DMS 273 (cell line): Measurements from ENCODE around the gene STIM2.
"Not testable (repeated sequence)": the region's sequence is repeated elsewhere in the genome, so short reads cannot be mapped to it uniquely, and the experiment has no call there.

Source experiments
- DNase-seq: peaks from one replicate; lab custom pipeline; 2025; ENCODE audit not compliant: unreplicated experiment; lab: John Stamatoyannopoulos, UW

The STIM2 gene

DNA sequence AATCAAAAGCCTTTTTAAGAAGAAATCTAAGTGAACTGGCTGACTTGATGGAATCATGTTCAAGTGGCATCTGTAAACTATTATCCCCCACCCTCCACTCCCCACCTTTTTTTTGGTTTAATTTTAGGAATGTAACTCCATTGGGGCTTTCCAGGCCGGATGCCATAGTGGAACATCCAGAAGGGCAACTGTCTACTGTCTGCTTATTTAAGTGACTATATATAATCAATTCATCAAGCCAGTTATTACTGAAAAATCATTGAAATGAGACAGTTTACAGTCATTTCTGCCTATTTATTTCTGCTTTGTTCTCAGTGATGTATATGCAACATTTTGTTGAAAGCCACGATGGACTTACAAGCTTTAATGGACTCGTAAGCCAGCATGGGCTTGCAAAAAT, 162.3 kb downstream of the STIM2 start:
- DNase-seq, result no peak

DNA sequence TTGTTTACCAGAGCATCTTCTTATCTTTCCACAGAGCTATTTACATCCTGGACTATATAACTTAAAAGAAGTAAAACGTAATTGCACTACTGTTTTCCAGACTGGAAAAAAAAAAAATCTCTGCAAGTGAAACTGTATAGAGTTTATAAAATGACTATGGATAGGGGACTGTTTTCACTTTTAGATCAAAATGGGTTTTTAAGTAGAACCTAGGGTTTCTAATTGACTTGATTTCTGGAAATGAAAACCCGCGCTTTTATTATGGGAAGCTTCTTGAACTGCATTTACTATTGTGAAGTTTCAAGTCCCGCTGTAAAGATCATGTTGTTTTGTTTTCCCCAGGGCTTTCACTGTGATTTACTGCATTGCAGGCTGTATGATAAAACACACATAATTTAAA, 162.7 kb downstream of the STIM2 start:
- DNase-seq, result no peak

DNA sequence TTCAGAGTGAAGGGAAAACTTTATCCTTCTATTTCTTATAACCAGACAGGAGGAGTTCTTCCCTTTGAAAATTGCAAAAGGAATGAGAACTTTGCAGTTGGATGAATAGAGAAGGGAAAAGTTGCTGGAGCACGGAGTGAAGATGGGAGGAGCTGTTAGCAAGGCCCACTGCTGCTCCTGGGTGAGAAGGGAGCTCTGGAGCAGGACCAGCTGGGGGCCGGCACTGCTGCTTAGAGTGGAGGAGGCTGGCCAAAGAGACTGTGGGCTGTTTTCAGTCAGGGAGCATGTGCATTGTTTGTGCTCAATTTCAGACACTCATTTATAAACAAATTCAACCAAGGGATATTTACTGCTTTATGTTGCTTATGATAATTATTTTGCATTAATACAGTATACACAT, 164.2 kb downstream of the STIM2 start:
- no peak for DNase-seq

DNA sequence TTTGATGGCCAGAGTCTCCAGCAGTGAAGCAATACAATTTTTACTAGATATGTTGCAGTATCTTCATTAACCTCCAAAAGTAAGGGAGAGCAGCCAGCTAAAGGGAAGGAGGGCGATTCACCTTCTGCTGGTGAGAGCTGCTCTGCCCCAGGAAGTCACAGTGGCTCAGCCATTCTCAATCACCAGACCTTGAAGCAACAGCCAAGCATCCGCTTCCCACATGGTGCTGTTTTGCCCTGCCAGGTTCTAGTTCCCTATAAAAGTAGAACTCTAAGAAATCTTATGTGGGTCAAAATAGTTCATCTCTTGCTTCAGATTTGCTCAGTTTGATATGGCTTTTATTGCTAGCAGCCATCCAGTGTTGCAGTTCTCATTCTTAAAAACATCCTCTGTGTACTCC, 166.8 kb downstream of the STIM2 start:
- no peak for DNase-seq

DNA sequence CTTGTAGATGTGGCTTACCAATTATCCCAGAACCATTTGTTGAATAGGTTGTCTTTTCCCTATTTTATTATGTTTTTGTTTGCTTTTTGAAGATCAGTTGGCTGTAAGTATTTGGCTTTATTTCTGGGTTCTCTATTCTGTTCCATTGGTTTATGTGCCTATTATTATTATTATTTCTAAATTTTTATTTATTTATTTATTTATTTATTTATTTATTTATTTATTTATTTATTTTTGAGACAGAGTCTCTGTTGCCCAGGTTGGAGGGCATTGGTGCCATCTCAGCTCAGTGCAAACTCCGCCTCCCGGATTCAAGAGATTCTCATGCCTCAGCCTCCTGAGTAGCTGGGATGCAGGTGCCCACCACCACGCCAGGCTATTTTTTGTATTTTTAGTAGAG, 174.5 kb downstream of the STIM2 start:
- not testable (repeated sequence) for DNase-seq

DNA sequence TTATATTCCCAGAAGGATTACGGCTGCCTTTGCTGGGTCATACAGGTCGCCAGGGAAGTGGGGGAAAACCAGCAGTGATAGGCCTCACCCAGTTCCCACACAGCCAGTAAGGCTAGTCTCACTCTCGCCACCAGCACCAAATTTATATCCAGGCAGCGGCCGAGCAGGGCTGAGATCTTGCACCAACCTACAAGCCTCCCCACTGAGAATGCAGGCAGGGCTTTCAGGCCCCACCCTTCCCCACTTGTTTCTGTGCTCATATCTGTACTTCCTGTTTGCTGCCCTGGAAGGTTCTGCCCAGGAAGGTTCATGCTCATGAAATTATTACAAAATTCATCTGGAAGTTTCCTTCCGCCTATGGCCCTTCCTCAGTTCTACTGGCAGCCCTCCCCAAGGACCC, 179.7 kb downstream of the STIM2 start:
- DNase-seq, result no peak

DNA sequence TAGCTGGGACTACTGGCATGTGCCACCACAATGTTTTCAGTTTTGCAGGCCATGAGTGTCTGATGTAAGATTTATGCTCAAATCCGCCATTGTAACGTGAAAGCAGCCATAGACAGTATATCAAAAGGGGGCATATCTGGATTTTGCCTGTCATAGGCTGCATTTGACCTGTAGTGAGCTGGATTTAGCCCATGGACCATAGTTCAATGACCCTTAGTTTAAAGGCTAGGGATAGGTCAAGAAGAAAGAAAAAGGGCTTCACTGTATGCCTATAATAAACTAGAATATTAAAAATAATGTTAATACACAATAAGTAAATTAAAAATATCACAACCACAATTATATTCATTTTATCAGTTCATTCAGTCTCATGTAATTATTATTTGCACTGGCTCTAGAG, 181.8 kb downstream of the STIM2 start:
- DNase-seq, result no peak

DNA sequence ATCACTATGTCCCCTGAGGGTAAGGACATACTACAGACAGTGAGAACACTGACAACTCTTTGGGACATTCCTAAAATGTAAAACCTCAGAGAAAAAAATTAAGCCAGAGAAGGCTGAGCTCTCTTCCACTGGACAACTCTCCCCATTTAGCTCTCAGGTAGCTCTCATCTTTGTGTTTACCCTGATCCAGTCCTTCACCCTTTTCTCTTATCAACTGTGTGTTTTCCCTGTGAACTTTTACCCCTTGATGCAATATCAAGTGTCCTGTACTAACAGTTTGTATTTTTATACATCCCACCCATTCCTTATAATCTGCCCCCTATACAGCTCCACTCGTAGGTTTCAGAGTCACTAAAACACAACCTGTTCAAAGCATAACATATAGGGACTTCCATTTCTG, 182.6 kb downstream of the STIM2 start:
- DNase-seq, result no peak

DNA sequence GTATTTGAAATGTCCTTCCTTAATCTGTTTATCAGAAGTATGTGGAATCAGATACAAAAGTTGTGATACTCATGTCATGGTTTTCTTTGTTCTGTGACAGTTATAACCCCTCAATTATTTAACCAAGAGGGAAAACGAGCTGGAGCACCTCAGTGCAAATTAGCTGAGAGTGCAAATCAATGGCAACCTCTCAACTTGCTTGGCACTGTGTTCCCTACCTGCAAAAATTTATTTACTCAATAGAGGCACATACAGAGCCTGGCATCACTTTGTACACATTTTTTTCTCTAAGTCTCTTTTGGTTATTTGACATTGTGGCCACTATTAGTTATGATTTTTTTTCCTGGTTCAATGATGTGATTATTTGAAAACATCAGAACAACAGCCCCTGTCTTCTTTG, 186.2 kb downstream of the STIM2 start:
- DNase-seq, result no peak

DNA sequence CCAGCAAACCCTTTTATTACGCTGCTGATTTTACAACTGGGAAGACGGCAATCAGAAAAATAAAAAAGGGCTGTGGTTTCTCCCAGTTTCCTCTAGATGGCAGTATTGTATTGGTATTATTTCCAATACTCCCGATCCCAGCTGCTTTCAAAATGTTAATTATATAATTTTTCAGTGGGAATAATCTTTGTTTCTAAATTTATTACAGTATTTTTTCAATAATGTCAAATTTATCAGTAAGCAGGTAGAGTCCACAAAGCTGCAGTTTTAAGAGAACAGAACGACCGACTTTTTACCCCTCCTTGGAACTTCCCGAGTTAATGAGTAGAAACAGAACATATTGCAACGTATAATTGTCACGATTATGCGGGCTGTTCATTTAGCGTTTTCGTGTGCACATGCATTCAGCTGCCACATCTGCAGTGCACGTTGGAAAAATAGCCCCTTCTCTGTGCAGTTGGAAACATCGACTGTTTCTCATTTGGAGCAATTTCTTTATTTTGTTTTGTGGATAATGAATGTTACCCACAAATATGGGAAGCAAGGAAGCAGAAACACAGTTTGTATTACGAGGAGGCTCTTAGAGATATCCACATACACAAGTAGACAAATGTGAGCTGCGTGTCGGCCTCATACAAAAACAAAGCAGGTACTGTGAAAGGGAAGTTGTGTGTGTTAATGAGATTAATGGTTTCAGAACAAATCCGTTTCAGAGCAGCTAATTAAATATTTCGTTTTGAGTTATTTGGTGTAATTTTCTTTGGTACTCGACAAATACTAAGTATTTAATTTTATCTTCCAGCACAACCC, 188.0 kb downstream of the STIM2 start:
- peak; percentile 50 for DNase-seq

DNA sequence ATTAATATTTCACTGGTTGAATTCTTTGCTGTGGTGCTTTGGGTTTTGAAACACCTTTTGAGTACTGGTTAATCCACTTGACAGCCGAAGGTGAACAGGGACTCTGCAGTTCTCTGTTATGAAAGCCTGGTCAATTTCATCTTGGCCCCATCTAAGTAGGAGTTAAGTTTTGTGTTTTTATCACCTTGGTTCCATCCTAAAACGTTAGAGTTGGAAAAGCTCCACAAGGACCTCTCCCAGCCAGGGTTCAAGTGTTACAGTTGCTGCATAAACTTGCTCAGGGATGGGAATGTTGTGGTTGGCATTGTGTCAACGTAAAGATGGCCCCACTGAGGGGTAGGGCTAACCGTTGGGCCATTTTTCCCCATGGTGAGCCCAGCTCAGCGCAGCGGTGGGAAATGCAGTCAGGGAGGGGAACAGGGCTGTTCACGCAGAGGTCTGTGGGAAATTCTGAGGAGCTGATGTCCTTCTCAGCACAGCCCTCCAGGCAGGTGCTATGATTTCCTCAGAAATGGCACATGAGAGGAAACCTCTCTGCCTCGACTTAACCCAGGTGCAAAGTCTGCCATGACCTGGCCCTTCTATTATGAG, 188.7 kb downstream of the STIM2 start:
- no peak for DNase-seq

DNA sequence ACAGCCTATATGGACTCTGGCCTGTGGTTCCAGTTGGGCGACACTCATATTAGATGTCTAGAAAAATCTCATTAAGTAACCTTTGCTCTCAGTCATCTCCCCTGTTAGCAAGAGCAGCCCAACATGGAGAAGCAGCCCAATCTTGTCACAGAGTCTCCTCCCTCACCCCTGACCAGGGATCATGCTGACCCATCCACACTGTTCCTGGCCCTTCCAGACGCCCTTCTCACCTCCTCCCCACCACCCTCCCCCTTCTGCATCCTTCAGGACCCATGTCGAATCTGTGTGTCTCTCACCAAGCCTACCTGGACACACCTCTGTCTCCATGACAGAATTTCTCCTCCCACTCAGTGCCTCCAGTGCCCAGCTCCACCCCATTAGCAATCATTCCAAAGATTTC, 190.1 kb downstream of the STIM2 start:
- DNase-seq, result no peak

DNA sequence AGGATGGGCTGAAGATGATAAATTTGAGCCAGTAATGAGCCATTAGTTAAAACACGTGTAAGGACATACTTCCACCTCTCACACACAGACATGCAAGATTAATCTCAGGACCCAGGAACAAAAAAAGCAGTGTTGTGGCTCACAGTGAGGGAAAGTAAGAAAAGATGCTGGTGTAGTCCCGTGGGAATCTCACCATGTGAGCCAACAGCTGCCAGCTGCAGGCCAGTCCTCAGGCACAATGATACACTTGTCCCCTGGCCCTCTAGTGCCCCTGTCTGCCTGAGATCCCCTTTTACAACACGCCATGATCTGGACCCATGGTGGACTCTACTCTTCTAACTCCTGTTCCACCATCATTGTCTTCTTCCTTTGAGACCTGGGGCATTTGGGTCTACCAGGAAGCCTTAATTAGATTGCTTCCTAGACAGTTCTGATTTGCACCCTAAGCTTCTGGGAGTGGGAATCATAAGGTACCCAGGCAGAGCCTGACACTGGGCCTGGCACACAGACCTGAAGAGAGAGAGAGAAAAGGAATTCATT, 194.7 kb downstream of the STIM2 start:
- no peak for DNase-seq

DNA sequence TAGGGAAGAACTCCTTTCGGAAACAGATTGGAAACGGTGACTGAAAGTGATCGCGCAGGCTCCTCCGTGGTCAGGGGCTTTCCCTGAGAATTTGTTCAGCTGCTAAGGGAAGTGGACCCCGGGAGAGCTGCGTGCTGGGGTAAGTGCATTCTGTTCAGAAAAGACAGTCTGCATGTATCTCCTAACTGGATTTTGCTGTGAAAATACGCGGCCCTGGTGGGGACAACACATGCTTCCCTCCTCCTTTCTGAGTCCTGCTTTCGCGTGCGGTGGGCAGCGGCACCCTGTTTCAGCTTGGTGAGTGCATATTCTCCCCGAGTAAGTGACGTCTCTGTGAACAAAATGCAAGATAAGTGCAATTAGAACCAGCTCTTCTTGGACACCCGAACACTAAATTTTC, 195.6 kb downstream of the STIM2 start:
- no peak for DNase-seq

DNA sequence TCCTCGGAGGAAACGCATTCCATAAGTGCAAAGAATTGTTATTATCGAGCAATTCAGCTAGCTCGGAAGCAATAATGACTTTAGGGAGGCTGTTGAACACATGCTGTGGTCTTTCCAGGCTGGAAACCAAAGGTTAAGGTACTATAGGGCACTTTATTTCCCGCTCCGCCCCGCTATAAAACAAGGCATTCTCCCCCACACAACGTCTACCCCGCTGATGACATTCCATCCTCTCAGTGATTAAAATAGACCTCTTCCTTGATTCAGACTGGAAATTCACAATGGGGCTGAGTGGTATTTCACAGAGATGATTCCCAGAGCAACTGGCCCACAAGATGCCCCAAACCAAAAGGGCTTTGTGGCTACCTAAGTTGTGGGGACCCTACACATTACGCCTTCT, 196.4 kb downstream of the STIM2 start:
- DNase-seq, result no peak

DNA sequence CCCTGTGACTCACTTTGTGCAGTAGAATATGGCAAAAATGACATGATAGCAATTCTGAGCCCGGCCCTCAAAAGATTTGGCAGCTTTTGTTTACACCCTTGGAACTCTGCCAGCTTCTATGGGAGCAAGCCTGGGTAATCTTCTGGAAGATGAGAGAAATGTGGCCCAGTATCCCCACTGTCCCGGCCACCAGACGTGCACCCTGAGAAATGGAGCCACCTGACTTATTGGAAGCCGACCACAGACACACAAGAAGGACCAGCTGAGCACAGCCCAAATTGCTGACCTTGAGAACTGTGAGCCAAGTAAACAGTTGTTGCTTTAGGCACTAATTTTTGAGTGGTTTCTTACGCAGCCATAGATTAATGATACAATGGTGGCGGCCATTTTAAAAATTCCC, 197.0 kb downstream of the STIM2 start:
- no peak for DNase-seq

DNA sequence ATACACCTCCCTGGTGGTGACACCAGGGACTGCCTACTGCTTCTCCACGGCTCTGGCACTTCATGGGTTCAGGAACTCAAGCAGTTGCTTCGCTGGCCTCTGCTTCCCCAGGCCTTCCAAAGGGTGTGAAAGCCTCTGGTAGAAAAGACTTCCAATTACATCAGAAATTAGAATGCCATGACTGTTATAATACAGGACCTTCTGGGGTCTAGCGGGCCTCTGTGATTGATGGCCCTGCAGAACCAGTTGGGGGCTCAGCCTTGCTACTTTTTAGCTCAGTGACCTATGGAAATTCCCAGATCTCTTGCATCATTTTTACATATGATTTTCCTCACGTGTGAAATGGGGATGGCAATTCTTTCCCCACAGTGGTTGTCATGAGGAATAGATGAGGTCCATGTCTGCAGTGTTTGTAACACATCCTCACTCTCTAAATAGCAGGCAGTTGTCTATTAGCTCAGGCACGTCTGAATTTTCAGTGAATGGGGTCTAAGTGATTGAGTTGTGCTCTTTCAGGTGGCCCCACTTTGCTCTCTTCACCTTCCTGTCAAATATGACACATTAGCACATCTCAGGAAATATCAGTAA, 198.3 kb downstream of the STIM2 start:
- no peak for DNase-seq

DNA sequence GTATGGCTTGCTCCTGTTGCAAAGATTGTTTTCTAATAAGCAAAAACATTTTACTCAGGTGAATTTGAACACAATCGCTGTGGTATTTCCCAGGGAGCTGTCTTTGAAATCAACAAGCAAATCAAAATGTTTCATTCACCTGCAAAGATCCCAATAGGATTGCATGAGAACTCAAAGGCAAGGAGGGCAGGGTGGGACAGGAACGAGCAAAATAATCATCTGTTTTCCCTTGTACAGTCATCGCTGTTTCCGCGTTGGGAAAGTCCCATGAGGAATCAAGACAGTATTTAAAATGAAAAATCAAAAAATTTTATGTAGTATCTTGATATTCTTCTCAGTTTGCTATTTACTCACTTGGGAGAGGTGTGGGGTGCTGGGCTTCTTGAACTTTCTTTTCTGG, 198.8 kb downstream of the STIM2 start:
- no peak for DNase-seq

DNA sequence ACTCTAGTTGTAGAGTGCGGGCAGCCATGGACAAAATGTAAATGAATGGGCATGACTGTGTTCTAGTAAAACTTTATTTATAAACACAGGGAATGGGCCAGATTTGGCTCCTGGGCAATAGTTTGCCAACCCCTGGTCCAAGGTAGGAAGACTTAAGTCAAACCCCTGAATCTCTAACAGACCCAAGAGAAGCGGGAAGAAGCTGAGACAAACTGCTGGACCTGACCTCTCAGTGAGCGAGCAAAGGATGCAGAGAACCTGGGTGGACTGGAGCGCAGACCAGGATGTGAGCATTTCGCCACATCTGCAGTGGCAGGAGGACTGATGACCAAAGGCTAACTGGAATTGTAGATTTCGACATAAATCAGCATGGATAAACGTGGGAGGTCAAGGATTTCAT, 201.6 kb downstream of the STIM2 start:
- DNase-seq, result no peak

DNA sequence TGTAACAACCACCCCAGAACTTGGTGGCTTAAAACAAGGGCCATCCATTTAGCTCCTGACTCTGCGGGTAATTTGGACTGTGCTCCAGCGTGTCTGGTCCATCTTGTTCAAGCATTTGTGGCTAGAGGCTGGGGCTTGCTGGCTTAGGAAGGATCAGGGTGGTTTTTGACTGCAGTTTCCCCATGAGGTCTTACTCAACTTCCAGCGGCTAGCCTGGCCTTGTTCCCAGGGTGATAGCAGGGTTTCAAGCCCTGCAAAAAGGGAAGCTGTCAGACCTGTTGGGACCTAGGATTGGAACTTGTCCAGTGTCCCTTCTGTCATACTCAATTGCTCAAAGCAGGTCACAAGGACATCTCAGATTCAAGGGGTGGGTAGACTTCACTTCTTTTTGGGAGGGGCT, 205.9 kb downstream of the STIM2 start:
- DNase-seq, result no peak

DNA sequence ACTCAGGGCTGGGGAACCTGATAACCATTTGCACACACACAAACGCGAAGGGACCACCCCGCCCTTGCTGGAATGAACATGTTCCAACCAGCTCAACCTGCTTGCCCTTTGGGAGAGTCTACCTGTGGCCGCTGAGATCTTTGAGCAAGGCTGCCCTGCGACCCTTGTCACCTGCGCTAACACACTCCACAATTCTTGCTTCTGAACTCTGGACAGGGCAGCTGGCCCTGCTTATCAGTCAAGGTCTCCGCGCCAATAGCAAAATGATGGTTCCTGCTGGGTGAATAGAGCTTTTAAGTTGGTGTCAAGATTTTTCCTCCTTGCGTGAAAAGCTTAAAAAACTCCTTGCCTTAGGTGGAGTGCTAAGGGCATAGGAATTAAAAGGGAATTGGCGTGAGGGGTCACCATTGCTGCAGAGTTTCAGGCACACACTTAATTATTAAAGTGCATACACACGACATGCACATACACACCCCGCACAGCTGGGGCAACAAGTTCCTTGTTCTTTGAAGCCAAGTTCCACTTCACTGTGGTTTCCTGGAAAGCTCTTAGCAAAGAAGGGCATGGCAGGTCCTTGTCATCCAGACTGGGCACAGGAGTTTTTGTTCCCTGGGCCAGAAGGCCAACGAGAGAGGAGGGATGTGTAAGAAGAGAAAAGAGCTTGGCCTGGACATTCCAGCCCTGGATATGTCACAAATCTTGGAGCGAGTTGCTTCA, 207.7 kb downstream of the STIM2 start:
- DNase-seq, result no peak
